ENCODE measurements around the gene RHOV. TPM values are rescaled to one million over a fixed set of nuclear protein-coding genes. Genes with fewer than 3 reads are reported as not detected.

Gene RHOV
- total and polyA plus RNA-seq, 2 experiments from 2014 or later, result not detected

- H3F3A ChIP-seq (ENCODE audit: insufficient read depth), result no peaks in the 10 kb centered on the region
- no peaks in the 10 kb centered on the region for H4K20me1 ChIP-seq (ENCODE audit: insufficient read depth)
- 32% methylated on average over 5 of the region's 5 CpGs for WGBS, 2 experiments (ENCODE audit: low coverage in 1 of 2, low lambda C conversion rate in 2 of 2, missing lambda C conversion rate in 2 of 2)
- no peaks in the 10 kb centered on the region for H3K79me2 ChIP-seq (ENCODE audit: insufficient read depth)
- H3K9ac ChIP-seq, result no peak overlapping the region
- in situ Hi-C loops (cut with MboI), result no loop called here
- DNase-seq, result peak; percentile 17
- no peaks in the 10 kb centered on the region for H3K4me1 ChIP-seq (ENCODE audit: insufficient read depth)
- H3K4me3 ChIP-seq, result no peak overlapping the region
- no peaks in the 10 kb centered on the region for H3K36me3 ChIP-seq (ENCODE audit: low read depth)
- H2AFZ ChIP-seq, result no peak overlapping the region
- TF ChIP-seq EZH2phosphoT487 (IDR thresholded peaks at IDR 0.05; ENCODE audit: insufficient read depth, low read depth) (no peak), EZH2 (IDR thresholded peaks at IDR 0.05; ENCODE audit: insufficient read depth, poor library complexity, severe bottlenecking) (no peak)
- no peak overlapping the region for H3K27ac ChIP-seq
- no peaks in the 10 kb centered on the region for H3K9me2 ChIP-seq (ENCODE audit: insufficient read depth)
- peaks cover 13% of the 10 kb centered on the region for H3K27me3 ChIP-seq (replicated peaks; ENCODE audit: insufficient read depth)
- no peaks in the 10 kb centered on the region for H3K9me3 ChIP-seq (ENCODE audit: low read depth)
- H3K4me2 ChIP-seq (ENCODE audit: unreplicated experiment), result no peak overlapping the region
Measured at GRCh38 chr15:40825661-40826422, 48.2 kb downstream of the RHOV start.

GRCh38 chr15:40823572-40824343 lies 50.3 kb downstream of the RHOV start:
- H3K4me3 ChIP-seq, result no peak overlapping the region
- 60 to 71% methylated on average over 1 of the region's 1 CpG for WGBS, 2 experiments (ENCODE audit: low coverage in 1 of 2, low lambda C conversion rate in 2 of 2, missing lambda C conversion rate in 2 of 2)
- no peak overlapping the region for H2AFZ ChIP-seq
- no peaks in the 10 kb centered on the region for H3K9me3 ChIP-seq (ENCODE audit: low read depth)
- in situ Hi-C loops (cut with MboI), result no loop called here
- no peak overlapping the region for H3K27ac ChIP-seq
- no peak for DNase-seq
- no peak overlapping the region for H3K9ac ChIP-seq
- TF ChIP-seq EZH2 (IDR thresholded peaks at IDR 0.05; ENCODE audit: insufficient read depth, poor library complexity, severe bottlenecking) (no peak), EZH2phosphoT487 (IDR thresholded peaks at IDR 0.05; ENCODE audit: insufficient read depth, low read depth) (no peak)
- H4K20me1 ChIP-seq (ENCODE audit: insufficient read depth), result no peaks in the 10 kb centered on the region
- no peaks in the 10 kb centered on the region for H3K9me2 ChIP-seq (ENCODE audit: insufficient read depth)
- H3K4me2 ChIP-seq (ENCODE audit: unreplicated experiment), result no peak overlapping the region
- H3F3A ChIP-seq (ENCODE audit: insufficient read depth), result no peaks in the 10 kb centered on the region
- no peaks in the 10 kb centered on the region for H3K4me1 ChIP-seq (ENCODE audit: insufficient read depth)
- H3K79me2 ChIP-seq (ENCODE audit: insufficient read depth), result no peaks in the 10 kb centered on the region
- peaks cover 13% of the 10 kb centered on the region for H3K27me3 ChIP-seq (replicated peaks; ENCODE audit: insufficient read depth)
- H3K36me3 ChIP-seq (ENCODE audit: low read depth), result no peaks in the 10 kb centered on the region

Small RNAs within 50 kb of the gene (small RNA-seq; reads per million reads assigned to genes)
- not detected for gene AC025166.1 (ENCODE audit: low read depth, low replicate concordance)

Other genes starting within 250 kb of the RHOV start
- 5.1 and 7.1 TPM in 2 replicates for gene RAD51, start 179.1 kb downstream of the RHOV start, total RNA-seq (2014; rRNA removed; shearing (Covaris generic))
- 12.1 and 14.6 TPM in 2 replicates for gene RAD51, start 179.1 kb downstream of the RHOV start, polyA plus RNA-seq (2016; fragmentation: Nextera tagmentation; extraction: Ambion mirVana)
- 25.9 and 30.0 TPM in 2 replicates for gene RMDN3, start 119.0 kb downstream of the RHOV start, total RNA-seq (2014; rRNA removed; shearing (Covaris generic))
- 41.4 TPM in 2 replicates for gene RMDN3, start 119.0 kb downstream of the RHOV start, polyA plus RNA-seq (2016; fragmentation: Nextera tagmentation; extraction: Ambion mirVana)
- gene GCHFR, start 110.2 kb downstream of the RHOV start, total RNA-seq (2014; rRNA removed; shearing (Covaris generic)), result 0.54 and 8.9 TPM in 2 replicates
- 1.8 and 2.3 TPM in 2 replicates for gene GCHFR, start 110.2 kb downstream of the RHOV start, polyA plus RNA-seq (2016; fragmentation: Nextera tagmentation; extraction: Ambion mirVana)
- not detected in 2 replicates for gene C15orf62, start 104.3 kb downstream of the RHOV start, total RNA-seq (2014; rRNA removed; shearing (Covaris generic))
- 0.11 and 0.28 TPM in 2 replicates for gene C15orf62, start 104.3 kb downstream of the RHOV start, polyA plus RNA-seq (2016; fragmentation: Nextera tagmentation; extraction: Ambion mirVana)
- gene ZFYVE19, start 67.1 kb downstream of the RHOV start, total RNA-seq (2014; rRNA removed; shearing (Covaris generic)), result 24.2 and 33.5 TPM in 2 replicates
- gene ZFYVE19, start 67.1 kb downstream of the RHOV start, polyA plus RNA-seq (2016; fragmentation: Nextera tagmentation; extraction: Ambion mirVana), result 11.7 and 15.0 TPM in 2 replicates
- 13.4 and 64.4 TPM in 2 replicates for gene DNAJC17, start 66.8 kb downstream of the RHOV start, total RNA-seq (2014; rRNA removed; shearing (Covaris generic))
- gene DNAJC17, start 66.8 kb downstream of the RHOV start, polyA plus RNA-seq (2016; fragmentation: Nextera tagmentation; extraction: Ambion mirVana), result 36.4 and 44.6 TPM in 2 replicates
- gene PPP1R14D, start 45.5 kb downstream of the RHOV start, total RNA-seq (2014; rRNA removed; shearing (Covaris generic)), result not detected in 2 replicates
- not detected in 2 replicates for gene PPP1R14D, start 45.5 kb downstream of the RHOV start, polyA plus RNA-seq (2016; fragmentation: Nextera tagmentation; extraction: Ambion mirVana)
- gene SPINT1, start 30.2 kb downstream of the RHOV start, total RNA-seq (2014; rRNA removed; shearing (Covaris generic)), result 7.8 TPM in 1 of 2 replicates, not detected in the other
- gene SPINT1, start 30.2 kb downstream of the RHOV start, polyA plus RNA-seq (2016; fragmentation: Nextera tagmentation; extraction: Ambion mirVana), result 0.19 and 0.24 TPM in 2 replicates
- gene VPS18, start 20.2 kb upstream of the RHOV start, total RNA-seq (2014; rRNA removed; shearing (Covaris generic)), result 30.4 and 32.7 TPM in 2 replicates
- 15.8 and 16.4 TPM in 2 replicates for gene VPS18, start 20.2 kb upstream of the RHOV start, polyA plus RNA-seq (2016; fragmentation: Nextera tagmentation; extraction: Ambion mirVana)
- not detected in 2 replicates for gene DLL4, start 55.1 kb upstream of the RHOV start, total RNA-seq (2014; rRNA removed; shearing (Covaris generic))
- gene DLL4, start 55.1 kb upstream of the RHOV start, polyA plus RNA-seq (2016; fragmentation: Nextera tagmentation; extraction: Ambion mirVana), result not detected in 2 replicates
- 65.8 and 74.4 TPM in 2 replicates for gene CHAC1, start 79.2 kb upstream of the RHOV start, total RNA-seq (2014; rRNA removed; shearing (Covaris generic))
- 43.8 and 47.2 TPM in 2 replicates for gene CHAC1, start 79.2 kb upstream of the RHOV start, polyA plus RNA-seq (2016; fragmentation: Nextera tagmentation; extraction: Ambion mirVana)
- 25.9 and 40.0 TPM in 2 replicates for gene INO80, start 242.0 kb upstream of the RHOV start, total RNA-seq (2014; rRNA removed; shearing (Covaris generic))
- 4.6 and 5.3 TPM in 2 replicates for gene INO80, start 242.0 kb upstream of the RHOV start, polyA plus RNA-seq (2016; fragmentation: Nextera tagmentation; extraction: Ambion mirVana)

Measured in GM23248 (cell line).